GM12873 (cell line): ENCODE results near the gene COL8A1.

Experiments used
- CTCF ChIP-seq: IDR thresholded peaks from 2 replicates; pipeline ENCODE4 v1.5.1; 2012; ENCODE audit warnings: low read depth, mild to moderate bottlenecking, moderate library complexity, low read length, control low read depth; ENCODE audit not compliant: insufficient read depth; ENCODE audit errors: missing control alignments

The COL8A1 gene

GRCh38 chr3:99633887-99634558 is 4.4 kb upstream of the COL8A1 start:
- TF ChIP-seq CTCF: no peak

DNA sequence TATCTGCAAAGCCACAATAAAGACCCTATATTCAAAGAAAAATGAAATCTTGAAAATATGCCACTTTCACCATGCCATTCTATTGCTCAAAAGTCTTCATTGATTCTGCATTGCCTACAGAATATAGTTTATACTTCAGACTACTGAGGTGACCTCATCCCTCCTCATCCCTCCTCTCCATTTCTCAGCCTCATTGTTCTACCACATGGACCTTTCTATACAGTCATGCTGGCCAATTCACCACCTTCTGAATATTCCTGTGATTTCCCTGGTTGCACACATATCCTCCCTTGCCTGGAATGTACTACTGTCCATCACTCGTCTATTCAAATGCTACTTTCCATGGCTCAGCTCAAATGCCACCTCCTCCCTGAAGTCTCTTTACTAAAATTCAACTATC is 3.5 kb upstream of the COL8A1 start:
- no peak for TF ChIP-seq CTCF

DNA sequence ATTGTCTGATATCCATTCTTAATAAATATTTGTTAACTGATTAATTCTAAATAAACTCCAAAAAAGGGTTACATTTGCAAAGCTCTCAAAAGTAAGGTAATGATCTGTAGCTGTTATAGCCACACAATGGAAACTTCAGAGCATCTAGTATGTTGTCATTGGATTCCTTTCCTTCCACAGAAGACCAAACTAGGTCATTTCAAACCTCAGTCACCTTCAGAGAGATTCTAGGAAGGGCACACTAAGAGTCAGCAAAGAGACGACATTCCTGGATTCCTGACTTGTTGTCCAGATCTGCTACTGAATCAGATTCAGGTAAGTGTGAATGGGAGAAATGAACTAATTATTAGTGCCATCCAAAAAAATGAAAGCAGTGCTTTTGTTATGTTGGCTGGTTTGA is 3.0 kb upstream of the COL8A1 start:
- no peak for TF ChIP-seq CTCF

DNA sequence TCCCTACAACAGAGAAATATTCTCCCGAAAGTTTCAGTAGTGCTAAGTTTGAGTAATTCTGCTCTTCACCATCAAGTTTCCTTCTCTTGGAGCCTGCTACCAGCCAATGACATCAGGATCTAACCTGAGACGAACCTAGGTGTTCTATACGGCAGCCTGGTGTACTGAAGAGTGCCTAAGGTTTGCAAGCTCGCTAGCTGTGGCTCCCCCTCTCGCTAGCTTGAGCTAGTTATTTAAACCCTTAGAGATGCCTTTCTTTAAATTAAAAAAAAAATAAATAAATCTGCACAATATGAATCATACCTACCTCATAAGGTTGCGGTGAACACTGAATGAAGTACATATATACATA is 1.4 kb upstream of the COL8A1 start:
- no peak for TF ChIP-seq CTCF

DNA sequence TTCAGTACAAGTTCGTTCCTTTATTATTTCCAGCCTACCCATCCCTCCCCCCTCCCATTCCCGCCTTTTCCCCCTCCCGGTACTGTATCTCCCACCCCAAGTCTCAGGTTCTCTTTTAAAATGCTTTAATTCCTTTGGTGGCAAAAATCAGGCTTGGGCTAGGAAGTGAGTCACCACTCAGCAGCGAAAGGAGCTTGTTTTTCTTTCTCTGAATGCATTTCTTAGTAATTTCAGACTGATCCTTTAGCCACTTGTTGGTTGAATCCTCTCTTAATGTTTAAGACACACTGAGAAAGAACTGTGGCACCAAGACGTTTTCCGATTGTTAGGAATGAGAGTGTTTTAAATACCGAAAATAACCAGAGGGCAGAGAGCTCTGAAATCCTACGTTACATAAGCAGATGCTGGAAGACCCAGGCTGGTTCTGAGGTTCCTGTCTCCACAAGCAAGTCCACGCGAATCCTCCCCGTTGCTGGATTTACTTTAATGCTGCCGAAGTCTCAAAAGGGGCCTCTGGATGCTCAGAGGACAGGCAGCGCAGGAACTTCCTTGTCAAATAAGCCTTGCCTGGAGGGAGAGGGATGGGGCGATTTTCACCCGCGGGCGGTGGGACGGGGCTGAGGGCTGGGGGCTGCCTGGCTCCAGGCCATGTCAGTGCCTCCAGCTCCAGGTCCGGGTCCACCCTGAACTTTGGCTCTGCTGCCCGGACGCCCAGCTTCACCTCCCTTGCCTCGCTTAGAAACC is 854 bp upstream of the COL8A1 start:
- no peak for TF ChIP-seq CTCF

GRCh38 chr3:99639579-99639978 is 1.2 kb downstream of the COL8A1 start:
- TF ChIP-seq CTCF: no peak

DNA sequence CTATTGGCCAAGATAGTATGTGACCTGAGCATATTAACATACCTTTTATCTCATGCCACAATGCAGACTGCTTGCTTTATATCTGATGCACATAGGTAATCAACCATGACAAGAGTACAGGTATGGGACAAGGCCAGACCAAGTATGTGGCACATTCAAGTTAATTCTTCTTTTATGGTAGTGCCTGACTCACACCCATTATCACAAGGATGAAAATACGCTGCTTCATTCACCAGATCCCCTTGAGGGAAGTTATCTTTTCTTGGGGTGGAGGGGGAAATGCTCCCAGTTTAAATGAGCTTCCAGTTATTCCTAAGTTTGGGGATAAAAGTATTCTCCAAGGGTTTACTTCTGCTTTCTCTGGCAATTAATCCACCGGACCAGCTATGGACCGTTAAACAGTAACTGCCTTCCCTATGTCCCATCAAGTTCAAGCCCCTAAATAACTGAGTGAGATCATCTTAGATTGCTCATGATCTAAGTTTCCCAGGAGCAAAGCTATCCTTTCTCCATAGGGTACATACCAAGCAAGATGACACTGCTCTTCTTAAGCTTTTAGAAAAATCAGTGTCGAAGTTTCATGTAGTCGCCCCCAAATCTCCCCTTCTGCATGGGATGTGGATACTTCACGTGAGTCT is 1.9 kb downstream of the COL8A1 start:
- no peak for TF ChIP-seq CTCF
